Panc1 (cell line): Measurements from ENCODE around the gene CSH2.

Experiments used
- CTCF ChIP-seq: fragments of 450-650 bp; IDR thresholded peaks from 2 replicates; pipeline ENCODE4 v1.5.1; 2017; ENCODE audit warnings: mild to moderate bottlenecking
- POLR2AphosphoS5 ChIP-seq: IDR thresholded peaks from 2 replicates; pipeline ENCODE4 v1.6.1; 2012; ENCODE audit warnings: mild to moderate bottlenecking, low read depth, low read length, moderate library complexity
- TCF7L2 ChIP-seq: IDR thresholded peaks from 2 replicates; pipeline ENCODE4 v1.6.1; 2011; ENCODE audit warnings: mild to moderate bottlenecking, low read depth, low read length, inconsistent platforms

GRCh38 chr17:63835167-63835720 is 38.2 kb downstream of the CSH2 start:
- TF ChIP-seq CTCF (no peak; the same call in 1 of the 2 replicates), POLR2AphosphoS5 (no peak), TCF7L2 (no peak)
